ENCODE results near the gene DOHH. TPM values are rescaled to one million over a fixed set of nuclear protein-coding genes. Genes with fewer than 3 reads are reported as not detected.

DOHH gene
- polyA plus RNA-seq, 1 donor (not counting 4 experiments of a cell fraction or from before 2014, with no cell fraction given) = 4.2 TPM

GRCh38 chr19:3528080-3528479 is 27.6 kb upstream of the DOHH start:
- no peaks in the 10 kb centered on the region for H3K4me1 ChIP-seq (ENCODE audit: control insufficient read depth, extremely low read depth, insufficient read depth, low read length)
- H3K9me3 ChIP-seq (ENCODE audit: control insufficient read depth, low read depth, low read length) = no peaks in the 10 kb centered on the region
- H2AFZ ChIP-seq (ENCODE audit: control insufficient read depth, low read length) = no peak overlapping the region
- dilution Hi-C loops (cut with MboI; ENCODE audit: extremely low pct_ligation_motif_present, low sequenced_read_pairs) = no loop called here
- no peak overlapping the region for H3K4me3 ChIP-seq (ENCODE audit: control insufficient read depth in 2 of 3, extremely low read depth in 1 of 3, insufficient read depth in 2 of 3, low read depth in 1 of 3, low read length in 3 of 3)
- peaks cover 14% of the 10 kb centered on the region for H3K79me2 ChIP-seq (ENCODE audit: control insufficient read depth, insufficient read depth, low read length)
- H4K20me1 ChIP-seq (ENCODE audit: control insufficient read depth, extremely low read depth, insufficient read depth, low read length) = peaks cover 6% of the 10 kb centered on the region
- H3K27me3 ChIP-seq (ENCODE audit: control insufficient read depth, extremely low read depth, insufficient read depth, low read length) = no peaks in the 10 kb centered on the region
- H3K9me1 ChIP-seq (ENCODE audit: control insufficient read depth, extremely low read depth, insufficient read depth, low read length) = no peaks in the 10 kb centered on the region
- H3K9ac ChIP-seq (ENCODE audit: control insufficient read depth, extremely low read depth, insufficient read depth, low read length) = no peak overlapping the region
- FAIRE-seq = no peak
- no peak overlapping the region for H3K4me2 ChIP-seq (ENCODE audit: control insufficient read depth, extremely low read depth, insufficient read depth, low read depth, low read length)
- H3K27ac ChIP-seq (ENCODE audit: control insufficient read depth, insufficient read depth, low read length) = no peak overlapping the region
- peaks cover 20 to 31% of the 10 kb centered on the region in 2 experiments for H3K36me3 ChIP-seq (ENCODE audit: control insufficient read depth in 2 of 2, extremely low read depth in 1 of 2, insufficient read depth in 2 of 2, low read length in 2 of 2)
- no peak for TF ChIP-seq CTCF (optimal IDR thresholded peaks at IDR 0.05 in 1 of 3, IDR thresholded peaks at IDR 0.05 in 1 of 3, conservative IDR thresholded peaks at IDR 0.05 in 1 of 3; ENCODE audit: extremely low read depth in 1 of 3, insufficient read depth in 2 of 3, low read length in 3 of 3)
- no peak for TF ChIP-seq EZH2 (IDR thresholded peaks at IDR 0.05; ENCODE audit: low read length)
- no peak for DNase-seq (ENCODE audit: low read depth, low spot score)

GRCh38 chr19:3527238-3527910 is 26.9 kb upstream of the DOHH start:
- no peak for FAIRE-seq
- H3K79me2 ChIP-seq (ENCODE audit: control insufficient read depth, insufficient read depth, low read length) = peaks cover 21% of the 10 kb centered on the region
- no peaks in the 10 kb centered on the region for H3K4me1 ChIP-seq (ENCODE audit: control insufficient read depth, extremely low read depth, insufficient read depth, low read length)
- dilution Hi-C loops (cut with MboI; ENCODE audit: extremely low pct_ligation_motif_present, low sequenced_read_pairs) = no loop called here
- peaks cover 20 to 28% of the 10 kb centered on the region in 2 experiments for H3K36me3 ChIP-seq (ENCODE audit: control insufficient read depth in 2 of 2, extremely low read depth in 1 of 2, insufficient read depth in 2 of 2, low read length in 2 of 2)
- no peak for TF ChIP-seq EZH2 (IDR thresholded peaks at IDR 0.05; ENCODE audit: low read length)
- TF ChIP-seq CTCF (optimal IDR thresholded peaks at IDR 0.05 in 1 of 3, IDR thresholded peaks at IDR 0.05 in 1 of 3, conservative IDR thresholded peaks at IDR 0.05 in 1 of 3; ENCODE audit: extremely low read depth in 1 of 3, insufficient read depth in 2 of 3, low read length in 3 of 3) = no peak
- no peak overlapping the region for H3K9ac ChIP-seq (ENCODE audit: control insufficient read depth, extremely low read depth, insufficient read depth, low read length)
- H3K4me3 ChIP-seq (ENCODE audit: control insufficient read depth in 2 of 3, extremely low read depth in 1 of 3, insufficient read depth in 2 of 3, low read depth in 1 of 3, low read length in 3 of 3) = no peak overlapping the region
- H2AFZ ChIP-seq (ENCODE audit: control insufficient read depth, low read length) = no peak overlapping the region
- H3K9me1 ChIP-seq (ENCODE audit: control insufficient read depth, extremely low read depth, insufficient read depth, low read length) = no peaks in the 10 kb centered on the region
- no peak overlapping the region for H3K27ac ChIP-seq (ENCODE audit: control insufficient read depth, insufficient read depth, low read length)
- H3K27me3 ChIP-seq (ENCODE audit: control insufficient read depth, extremely low read depth, insufficient read depth, low read length) = no peaks in the 10 kb centered on the region
- H4K20me1 ChIP-seq (ENCODE audit: control insufficient read depth, extremely low read depth, insufficient read depth, low read length) = peaks cover 10% of the 10 kb centered on the region
- no peak for DNase-seq (ENCODE audit: low read depth, low spot score)
- no peak overlapping the region for H3K4me2 ChIP-seq (ENCODE audit: control insufficient read depth, extremely low read depth, insufficient read depth, low read depth, low read length)
- H3K9me3 ChIP-seq (ENCODE audit: control insufficient read depth, low read depth, low read length) = no peaks in the 10 kb centered on the region

Data from keratinocyte (primary cell).